ENCODE measurements around the gene DNAH2.

DNAH2 gene

GRCh38 chr17:7823581-7824001, 106.0 kb downstream of the DNAH2 start:
- H3K4me3 ChIP-seq (ENCODE audit: control insufficient read depth, low read depth, low read length) = no peak overlapping the region
- DNase-seq (ENCODE audit: low read depth) = no peak
- TF ChIP-seq, protein P1, sequence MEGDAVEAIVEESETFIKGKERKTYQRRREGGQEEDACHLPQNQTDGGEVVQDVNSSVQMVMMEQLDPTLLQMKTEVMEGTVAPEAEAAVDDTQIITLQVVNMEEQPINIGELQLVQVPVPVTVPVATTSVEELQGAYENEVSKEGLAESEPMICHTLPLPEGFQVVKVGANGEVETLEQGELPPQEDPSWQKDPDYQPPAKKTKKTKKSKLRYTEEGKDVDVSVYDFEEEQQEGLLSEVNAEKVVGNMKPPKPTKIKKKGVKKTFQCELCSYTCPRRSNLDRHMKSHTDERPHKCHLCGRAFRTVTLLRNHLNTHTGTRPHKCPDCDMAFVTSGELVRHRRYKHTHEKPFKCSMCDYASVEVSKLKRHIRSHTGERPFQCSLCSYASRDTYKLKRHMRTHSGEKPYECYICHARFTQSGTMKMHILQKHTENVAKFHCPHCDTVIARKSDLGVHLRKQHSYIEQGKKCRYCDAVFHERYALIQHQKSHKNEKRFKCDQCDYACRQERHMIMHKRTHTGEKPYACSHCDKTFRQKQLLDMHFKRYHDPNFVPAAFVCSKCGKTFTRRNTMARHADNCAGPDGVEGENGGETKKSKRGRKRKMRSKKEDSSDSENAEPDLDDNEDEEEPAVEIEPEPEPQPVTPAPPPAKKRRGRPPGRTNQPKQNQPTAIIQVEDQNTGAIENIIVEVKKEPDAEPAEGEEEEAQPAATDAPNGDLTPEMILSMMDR (conservative IDR thresholded peaks at IDR 0.05; ENCODE audit: control insufficient read depth, insufficient read depth, low read depth, low read length) = no peak

DNA sequence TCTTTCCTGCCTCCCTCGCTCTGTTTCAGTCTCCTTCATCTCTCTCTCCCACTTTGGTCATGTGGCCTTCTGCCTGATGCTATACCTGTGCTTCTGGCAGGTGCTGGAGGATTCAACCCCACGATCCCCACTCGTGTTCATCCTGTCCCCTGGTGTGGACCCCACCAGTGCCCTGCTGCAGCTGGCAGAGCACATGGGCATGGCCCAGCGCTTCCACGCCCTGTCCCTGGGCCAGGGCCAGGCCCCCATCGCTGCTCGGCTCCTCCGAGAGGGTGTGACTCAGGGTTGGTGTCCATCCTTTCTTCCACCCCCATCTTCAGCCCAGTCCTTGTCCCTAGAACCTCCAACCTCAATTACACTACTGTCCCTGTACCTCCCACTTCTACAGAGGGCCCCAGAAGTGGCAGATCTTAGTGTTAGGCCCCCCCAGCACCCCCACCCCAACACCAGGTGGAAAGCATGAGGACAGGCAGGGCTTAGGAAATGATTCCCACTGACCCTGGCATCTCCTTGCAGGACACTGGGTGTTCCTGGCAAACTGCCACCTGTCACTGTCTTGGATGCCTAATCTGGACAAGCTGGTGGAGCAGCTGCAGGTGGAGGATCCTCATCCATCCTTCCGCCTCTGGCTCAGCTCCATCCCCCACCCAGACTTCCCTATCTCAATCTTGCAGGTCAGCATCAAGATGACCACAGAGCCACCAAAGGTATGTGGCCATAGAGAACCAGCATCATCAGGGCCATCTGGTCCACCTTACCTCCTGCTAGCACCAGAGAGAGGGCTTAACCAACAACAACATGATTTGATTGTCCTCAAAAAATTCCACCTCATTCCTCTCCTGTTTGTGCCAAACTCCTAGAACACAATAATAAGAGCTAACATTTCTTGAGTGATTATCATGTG, 106.7 kb downstream of the DNAH2 start:
- DNase-seq (ENCODE audit: low read depth) = no peak
- no peak overlapping the region for H3K4me3 ChIP-seq (ENCODE audit: control insufficient read depth, low read depth, low read length)
- TF ChIP-seq, protein P1 (conservative IDR thresholded peaks at IDR 0.05; ENCODE audit: control insufficient read depth, insufficient read depth, low read depth, low read length) = no peak

DNA sequence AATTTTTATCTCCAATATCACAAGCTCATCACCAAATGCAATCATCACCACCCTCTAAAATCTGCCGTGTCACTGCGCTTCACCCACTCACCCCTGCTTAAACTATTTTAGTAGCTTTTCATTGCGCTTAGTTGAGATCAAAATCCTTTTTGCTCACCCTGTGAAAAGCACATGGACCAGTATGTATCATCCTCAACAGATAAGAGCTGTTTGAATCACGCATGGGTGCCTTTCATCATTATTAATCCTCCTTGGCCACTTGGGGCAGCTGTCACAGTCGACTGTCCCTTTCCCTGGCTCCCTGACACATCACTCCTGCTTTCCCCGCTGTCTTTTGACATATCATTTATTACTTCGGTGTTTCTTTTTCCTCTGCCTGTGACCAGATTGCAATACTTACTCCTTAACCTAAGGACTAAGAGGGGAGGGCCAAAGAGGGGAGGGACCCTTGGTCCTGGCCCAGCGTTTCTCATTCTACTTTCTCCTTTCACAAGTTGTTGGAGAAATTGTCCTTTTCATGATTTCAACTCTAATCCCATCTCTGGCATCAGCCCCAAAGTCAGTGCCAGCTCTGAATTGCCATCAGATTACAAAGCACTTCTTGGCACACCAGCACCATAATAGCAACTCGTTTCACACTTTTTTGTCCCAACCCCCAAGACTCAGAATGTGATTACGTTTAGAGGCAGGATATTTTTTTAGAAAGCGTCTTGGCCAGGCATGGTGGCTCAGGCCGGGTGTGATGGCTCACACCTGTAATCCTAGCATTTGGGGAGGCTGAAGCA, 107.9 kb downstream of the DNAH2 start:
- no peak for DNase-seq (ENCODE audit: low read depth)
- no peak overlapping the region for H3K4me3 ChIP-seq (ENCODE audit: control insufficient read depth, low read depth, low read length)
- TF ChIP-seq, protein P1 (conservative IDR thresholded peaks at IDR 0.05; ENCODE audit: control insufficient read depth, insufficient read depth, low read depth, low read length) = no peak

GRCh38 chr17:7830616-7831015, 113.1 kb downstream of the DNAH2 start:
- DNase-seq (ENCODE audit: low read depth) = no peak
- TF ChIP-seq, protein P1 (conservative IDR thresholded peaks at IDR 0.05; ENCODE audit: control insufficient read depth, insufficient read depth, low read depth, low read length) = no peak
- H3K4me3 ChIP-seq (ENCODE audit: control insufficient read depth, low read depth, low read length) = no peak overlapping the region

- H3K4me3 ChIP-seq (ENCODE audit: control insufficient read depth, low read depth, low read length) = no peak overlapping the region
- no peak for DNase-seq (ENCODE audit: low read depth)
- TF ChIP-seq, protein P1 (conservative IDR thresholded peaks at IDR 0.05; ENCODE audit: control insufficient read depth, insufficient read depth, low read depth, low read length) = no peak
Observed at GRCh38 chr17:7831233-7831632, 113.7 kb downstream of the DNAH2 start.

- H3K4me3 ChIP-seq (ENCODE audit: control insufficient read depth, low read depth, low read length) = no peak overlapping the region
- TF ChIP-seq, protein P1 (conservative IDR thresholded peaks at IDR 0.05; ENCODE audit: control insufficient read depth, insufficient read depth, low read depth, low read length) = no peak
- DNase-seq (ENCODE audit: low read depth) = no peak
Observed at GRCh38 chr17:7832431-7832830, 114.9 kb downstream of the DNAH2 start.
